ENCODE measurements around the gene MAP2K1. TPM values are rescaled to one million over a fixed set of nuclear protein-coding genes. Genes with fewer than 3 reads are reported as not detected.

MAP2K1 gene
- total and polyA plus RNA-seq, 2 experiments from 2014 or later: 20.1 to 46.3 TPM

DNA sequence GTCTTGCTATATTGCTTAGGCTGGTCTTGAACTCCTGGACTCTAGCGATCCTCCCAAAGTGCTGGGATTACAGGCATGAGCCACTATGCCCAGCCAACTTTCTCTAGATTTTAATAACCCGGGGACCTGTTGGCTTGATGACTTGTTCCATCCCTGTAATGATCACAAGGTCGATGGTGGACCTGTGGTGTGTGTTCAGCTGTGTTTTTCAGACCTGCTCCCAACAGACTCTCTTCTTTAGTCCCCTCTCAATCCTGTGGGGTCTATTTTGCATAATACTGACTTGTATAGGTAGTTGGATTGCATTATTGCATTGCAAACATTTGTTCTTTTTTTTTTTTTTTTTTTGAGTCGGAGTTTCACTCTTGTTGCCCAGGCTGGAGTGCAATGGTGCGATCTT lies 1.9 kb downstream of the MAP2K1 start:
- Histone ChIP-seq H3K36me3 (replicated peaks; ENCODE audit: insufficient read depth, low read depth) (no peaks in the 10 kb centered on the region), H4K20me1 (ENCODE audit: insufficient read depth, poor library complexity, severe bottlenecking) (peaks cover 4% of the 10 kb centered on the region), H3K79me2 (peaks cover 70% of the 10 kb centered on the region), H3K9me2 (replicated peaks; ENCODE audit: insufficient read depth) (no peaks in the 10 kb centered on the region), H3K9me3 (ENCODE audit: low read depth) (no peaks in the 10 kb centered on the region), H3K4me1 (ENCODE audit: insufficient read depth) (peaks cover 13% of the 10 kb centered on the region), H3K27ac (no peak overlapping the region), H3K4me3 (no peak overlapping the region), H3K4me2 (peak overlapping the region; percentile 96), H2AFZ (no peak overlapping the region), H3K27me3 (no peaks in the 10 kb centered on the region)
- WGBS (ENCODE audit: low lambda C conversion rate, missing lambda C conversion rate): 95% methylated on average over 5 of the region's 5 CpGs
- no peak for TF ChIP-seq EZH2phosphoT487 (IDR thresholded peaks at IDR 0.05; ENCODE audit: low read depth, severe bottlenecking, unreplicated experiment)
- TF ChIP-seq, protein P1, sequence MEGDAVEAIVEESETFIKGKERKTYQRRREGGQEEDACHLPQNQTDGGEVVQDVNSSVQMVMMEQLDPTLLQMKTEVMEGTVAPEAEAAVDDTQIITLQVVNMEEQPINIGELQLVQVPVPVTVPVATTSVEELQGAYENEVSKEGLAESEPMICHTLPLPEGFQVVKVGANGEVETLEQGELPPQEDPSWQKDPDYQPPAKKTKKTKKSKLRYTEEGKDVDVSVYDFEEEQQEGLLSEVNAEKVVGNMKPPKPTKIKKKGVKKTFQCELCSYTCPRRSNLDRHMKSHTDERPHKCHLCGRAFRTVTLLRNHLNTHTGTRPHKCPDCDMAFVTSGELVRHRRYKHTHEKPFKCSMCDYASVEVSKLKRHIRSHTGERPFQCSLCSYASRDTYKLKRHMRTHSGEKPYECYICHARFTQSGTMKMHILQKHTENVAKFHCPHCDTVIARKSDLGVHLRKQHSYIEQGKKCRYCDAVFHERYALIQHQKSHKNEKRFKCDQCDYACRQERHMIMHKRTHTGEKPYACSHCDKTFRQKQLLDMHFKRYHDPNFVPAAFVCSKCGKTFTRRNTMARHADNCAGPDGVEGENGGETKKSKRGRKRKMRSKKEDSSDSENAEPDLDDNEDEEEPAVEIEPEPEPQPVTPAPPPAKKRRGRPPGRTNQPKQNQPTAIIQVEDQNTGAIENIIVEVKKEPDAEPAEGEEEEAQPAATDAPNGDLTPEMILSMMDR (IDR thresholded peaks at IDR 0.05; ENCODE audit: poor library complexity): no peak
- DNase-seq (ENCODE audit: low spot score): no peak

DNA sequence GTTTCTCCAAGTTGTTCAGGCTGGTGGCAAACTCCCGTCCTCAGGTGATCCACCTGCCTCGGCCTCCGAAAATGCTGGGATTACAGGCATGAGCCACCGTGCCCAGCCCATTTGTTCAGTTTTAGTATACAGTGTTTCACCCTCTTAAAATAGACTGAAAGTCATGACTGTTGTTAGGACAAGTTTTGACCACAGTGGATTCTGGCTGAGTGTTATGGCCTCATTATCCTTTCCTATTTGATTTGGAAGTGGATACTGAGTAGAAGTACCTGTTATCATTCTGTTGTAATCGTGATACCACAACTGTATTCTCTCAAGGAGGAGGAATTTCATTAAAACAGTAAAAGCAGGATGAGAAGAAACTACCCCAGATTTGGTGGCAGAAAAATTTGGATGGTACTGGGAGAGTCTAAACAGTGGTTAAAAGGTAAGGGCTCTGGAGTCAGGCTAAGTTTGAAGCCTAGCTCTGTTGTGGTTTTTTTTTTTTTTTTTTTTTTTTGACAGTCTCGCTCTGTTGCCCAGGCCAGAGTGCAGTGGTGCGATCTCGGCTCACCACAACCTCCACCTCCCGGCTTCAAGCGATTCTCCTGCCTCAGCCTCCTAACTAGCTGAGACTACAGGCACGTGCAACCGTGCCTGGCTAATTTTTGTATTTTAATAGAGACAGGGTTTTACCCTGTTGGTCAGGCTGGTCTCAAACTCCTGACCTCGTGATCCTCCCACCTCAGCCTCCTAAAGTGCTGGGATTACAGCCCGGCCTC lies 2.6 kb downstream of the MAP2K1 start:
- Histone ChIP-seq H3K79me2 (peaks cover 76% of the 10 kb centered on the region), H3K4me2 (no peak overlapping the region), H2AFZ (no peak overlapping the region), H3K4me3 (no peak overlapping the region), H3K9me2 (replicated peaks; ENCODE audit: insufficient read depth) (no peaks in the 10 kb centered on the region), H3K4me1 (ENCODE audit: insufficient read depth) (peaks cover 13% of the 10 kb centered on the region), H3K27ac (no peak overlapping the region), H4K20me1 (ENCODE audit: insufficient read depth, poor library complexity, severe bottlenecking) (peaks cover 10% of the 10 kb centered on the region), H3K9me3 (ENCODE audit: low read depth) (no peaks in the 10 kb centered on the region), H3K27me3 (no peaks in the 10 kb centered on the region), H3K36me3 (replicated peaks; ENCODE audit: insufficient read depth, low read depth) (no peaks in the 10 kb centered on the region)
- WGBS (ENCODE audit: low lambda C conversion rate, missing lambda C conversion rate): 97% methylated on average over 14 of the region's 14 CpGs
- DNase-seq (ENCODE audit: low spot score): no peak
- TF ChIP-seq EZH2phosphoT487 (IDR thresholded peaks at IDR 0.05; ENCODE audit: low read depth, severe bottlenecking, unreplicated experiment) (no peak), EZH2 (IDR thresholded peaks at IDR 0.05; ENCODE audit: borderline replicate concordance) (no peak)
- TF ChIP-seq, protein P1 (IDR thresholded peaks at IDR 0.05; ENCODE audit: poor library complexity): no peak

DNA sequence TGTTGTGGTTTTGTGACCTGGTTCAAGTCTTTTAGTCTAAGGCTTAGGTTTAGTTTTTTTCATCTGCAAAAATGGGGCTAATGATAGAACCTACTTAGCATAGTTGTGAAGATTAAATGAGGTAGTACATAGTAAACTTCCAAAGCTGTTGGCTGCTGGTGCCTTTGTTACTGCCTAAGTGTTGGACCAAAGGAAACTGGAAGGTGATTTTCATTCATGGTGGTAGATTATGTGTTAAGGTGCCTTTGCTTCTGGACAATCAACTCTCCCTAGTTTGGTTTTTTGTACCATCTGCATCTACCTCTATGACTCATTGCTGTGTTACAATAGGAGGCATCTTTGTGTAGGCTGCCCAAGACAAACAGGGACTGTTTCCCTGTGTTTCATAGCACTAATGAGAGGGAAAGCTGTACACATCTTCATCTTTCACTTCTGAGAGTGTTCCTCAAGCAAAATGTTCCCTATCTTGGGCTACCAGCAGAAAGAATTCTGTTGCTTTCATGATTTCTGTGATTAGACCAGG lies 3.2 kb downstream of the MAP2K1 start:
- no peaks in the 10 kb centered on the region for H3K9me2 ChIP-seq (replicated peaks; ENCODE audit: insufficient read depth)
- H2AFZ ChIP-seq: no peak overlapping the region
- DNase-seq (ENCODE audit: low spot score): no peak
- no peak overlapping the region for H3K27ac ChIP-seq
- TF ChIP-seq, protein P1 (IDR thresholded peaks at IDR 0.05; ENCODE audit: poor library complexity): no peak
- no peak for TF ChIP-seq EZH2 (IDR thresholded peaks at IDR 0.05; ENCODE audit: borderline replicate concordance)
- H3K27me3 ChIP-seq: no peaks in the 10 kb centered on the region
- no peak overlapping the region for H3K4me3 ChIP-seq
- H4K20me1 ChIP-seq (ENCODE audit: insufficient read depth, poor library complexity, severe bottlenecking): peaks cover 10% of the 10 kb centered on the region
- peaks cover 82% of the 10 kb centered on the region for H3K79me2 ChIP-seq
- H3K36me3 ChIP-seq (replicated peaks; ENCODE audit: insufficient read depth, low read depth): no peaks in the 10 kb centered on the region
- no peak overlapping the region for H3K4me2 ChIP-seq
- peaks cover 13% of the 10 kb centered on the region for H3K4me1 ChIP-seq (ENCODE audit: insufficient read depth)
- H3K9me3 ChIP-seq (ENCODE audit: low read depth): no peaks in the 10 kb centered on the region

Data from hepatocyte (in vitro differentiated cells).